ENCODE data around the gene COASY.

DNA sequence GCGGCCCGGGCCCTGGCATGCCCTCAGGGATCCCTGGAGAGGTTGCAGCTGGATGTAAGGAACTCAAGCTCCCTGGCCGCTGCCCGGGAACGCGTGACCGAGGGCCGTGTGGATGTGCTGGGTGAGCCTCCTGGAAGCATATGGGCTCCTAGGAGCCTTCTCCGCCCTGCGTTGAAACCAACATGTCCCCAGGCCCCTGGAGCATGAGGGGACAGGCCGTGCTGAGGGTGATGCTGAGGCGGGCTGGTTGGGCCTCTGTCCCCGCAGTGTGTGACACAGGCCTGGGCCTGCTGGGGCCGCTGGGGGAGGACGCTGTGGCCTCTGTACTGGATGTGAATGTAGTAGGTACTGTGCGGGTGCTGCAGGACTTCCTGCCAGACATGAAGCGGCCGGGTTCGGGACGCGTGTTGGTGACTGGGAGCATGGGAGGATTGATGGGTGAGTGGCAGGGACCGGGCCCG lies 14.9 kb upstream of the COASY start:
- TF ChIP-seq, protein P1, sequence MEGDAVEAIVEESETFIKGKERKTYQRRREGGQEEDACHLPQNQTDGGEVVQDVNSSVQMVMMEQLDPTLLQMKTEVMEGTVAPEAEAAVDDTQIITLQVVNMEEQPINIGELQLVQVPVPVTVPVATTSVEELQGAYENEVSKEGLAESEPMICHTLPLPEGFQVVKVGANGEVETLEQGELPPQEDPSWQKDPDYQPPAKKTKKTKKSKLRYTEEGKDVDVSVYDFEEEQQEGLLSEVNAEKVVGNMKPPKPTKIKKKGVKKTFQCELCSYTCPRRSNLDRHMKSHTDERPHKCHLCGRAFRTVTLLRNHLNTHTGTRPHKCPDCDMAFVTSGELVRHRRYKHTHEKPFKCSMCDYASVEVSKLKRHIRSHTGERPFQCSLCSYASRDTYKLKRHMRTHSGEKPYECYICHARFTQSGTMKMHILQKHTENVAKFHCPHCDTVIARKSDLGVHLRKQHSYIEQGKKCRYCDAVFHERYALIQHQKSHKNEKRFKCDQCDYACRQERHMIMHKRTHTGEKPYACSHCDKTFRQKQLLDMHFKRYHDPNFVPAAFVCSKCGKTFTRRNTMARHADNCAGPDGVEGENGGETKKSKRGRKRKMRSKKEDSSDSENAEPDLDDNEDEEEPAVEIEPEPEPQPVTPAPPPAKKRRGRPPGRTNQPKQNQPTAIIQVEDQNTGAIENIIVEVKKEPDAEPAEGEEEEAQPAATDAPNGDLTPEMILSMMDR (IDR thresholded peaks at IDR 0.05; ENCODE audit: borderline replicate concordance, extremely low read depth, low read length, poor library complexity, severe bottlenecking) = no peak
- no peak for TF ChIP-seq EZH2 (IDR thresholded peaks at IDR 0.05; ENCODE audit: borderline replicate concordance, low read depth, low read length, severe bottlenecking)

Data from DND-41 (cell line).